ENCODE measurements around the gene CRYBA2. TPM values are rescaled to one million over a fixed set of nuclear protein-coding genes. Genes with fewer than 3 reads are reported as not detected.

Gene CRYBA2
- total and polyA plus RNA-seq, 2 of the 8 experiments (the other 6 are each of a cell fraction or from before 2014, with no cell fraction given), result not detected

- Histone ChIP-seq H2AFZ (ENCODE audit: low read length) (no peak overlapping the region), H3K36me3 (ENCODE audit: control insufficient read depth in 2 of 4, insufficient read depth in 4 of 4, low read length in 3 of 4) (peaks cover 0 to 4% (median 0%) of the 10 kb centered on the region in 4 experiments; a peak in 1 of 8 replicates), H4K20me1 (replicated peaks in 1 of 2; ENCODE audit: control insufficient read depth in 1 of 2, insufficient read depth in 2 of 2, low read length in 2 of 2) (peaks cover 22 to 42% of the 10 kb centered on the region in 2 experiments), H3K56ac (replicated peaks; ENCODE audit: insufficient read length, low read depth, low read length) (no peak overlapping the region), H3K9ac (replicated peaks in 1 of 4; ENCODE audit: extremely low read depth in 1 of 4, low read depth in 3 of 4, low read length in 3 of 4) (no peak overlapping the region), H3K79me1 (ENCODE audit: low read depth, low read length) (no peaks in the 10 kb centered on the region), H3K4me3 (ENCODE audit: extremely low read depth in 1 of 4, insufficient read depth in 2 of 4, low read depth in 3 of 4, low read length in 4 of 4) (no peak overlapping the region), H3K4ac (replicated peaks; ENCODE audit: insufficient read length, low read depth, low read length) (no peak overlapping the region), H3K27ac (ENCODE audit: low read depth, low read length) (no peak overlapping the region), H2BK20ac (ENCODE audit: low read length) (no peak overlapping the region), H2AK5ac (ENCODE audit: low read depth, low read length) (no peak overlapping the region), H3K23ac (ENCODE audit: insufficient read length) (no peak overlapping the region), H3K23me2 (ENCODE audit: low read depth, low read length) (peaks cover 3% of the 10 kb centered on the region; the same call in 1 of the 2 replicates), H3K4me1 (replicated peaks in 1 of 4; ENCODE audit: control insufficient read depth in 3 of 4, insufficient read depth in 4 of 4, low read length in 3 of 4) (peaks cover 0 to 16% (median 9%) of the 10 kb centered on the region in 4 experiments; a peak in 5 of 7 replicates), H4K5ac (ENCODE audit: insufficient read length, low read depth, low read length) (no peak overlapping the region), H3K18ac (ENCODE audit: extremely low read depth, low read length) (no peak overlapping the region), H4K91ac (replicated peaks; ENCODE audit: insufficient read length, low read length) (no peak overlapping the region), H3K9me3 (ENCODE audit: insufficient read depth in 2 of 2, low read depth in 1 of 2, low read length in 1 of 2) (no peaks in the 10 kb centered on the region), H3K4me2 (ENCODE audit: insufficient read depth in 1 of 2, low read depth in 2 of 2, low read length in 2 of 2) (no peak overlapping the region), H3K27me3 (replicated peaks in 1 of 4; ENCODE audit: control insufficient read depth in 3 of 4, extremely low read depth in 1 of 4, insufficient read depth in 3 of 4, low read length in 3 of 4) (peaks cover 97 to 100% (median 99%) of the 10 kb centered on the region in 4 experiments), H4K8ac (ENCODE audit: extremely low read depth, insufficient read depth, low read length) (no peak overlapping the region), H2BK120ac (replicated peaks; ENCODE audit: low read depth, low read length) (no peak overlapping the region), H2BK15ac (ENCODE audit: low read length) (no peak overlapping the region), H3K14ac (ENCODE audit: insufficient read length) (no peak overlapping the region), H2BK12ac (ENCODE audit: low read depth, low read length) (no peak overlapping the region), H2BK5ac (ENCODE audit: low read depth, low read length) (no peak overlapping the region), H3K79me2 (ENCODE audit: control insufficient read depth in 1 of 2, insufficient read depth in 2 of 2, low read length in 2 of 2) (no peaks in the 10 kb centered on the region)
- POLR2A ChIA-PET (ENCODE audit: partially characterized antibody), result interaction anchor here (1.4 kb wide), 2 partner anchors 11 to 14 kb away, joined by 3 to 4 read pairs; no protein-coding TSS in a partner anchor
- TF ChIP-seq POLR2AphosphoS5 (IDR thresholded peaks at IDR 0.05; ENCODE audit: low read depth, low read length) (no peak), EGR1 (IDR thresholded peaks at IDR 0.05; ENCODE audit: borderline replicate concordance, low read depth, low read length) (no peak), BCL11A (IDR thresholded peaks at IDR 0.05; ENCODE audit: low read depth in 2 of 2, low read length in 2 of 2) (no peak)
- DNase-seq (ENCODE audit: low read depth in 1 of 2, low spot score in 2 of 2) (no peak), FAIRE-seq (no peak)
- CTCF ChIA-PET (ENCODE audit: partially characterized antibody), result interaction anchor here (1.1 to 19.5 kb wide), 9 partner anchors 7 to 1232 kb away, joined by 3 to 284 read pairs (median 5); partner anchors contain the start of gene FEV
- 35% methylated on average over 3 of the region's 3 CpGs; no CpG with 5 or more reads in 1 of the 2 experiments for WGBS, 2 experiments (ENCODE audit: extremely low coverage in 1 of 2, insufficient coverage in 1 of 2, insufficient read length in 1 of 2, insufficient replicate concordance in 2 of 2, low coverage in 1 of 2, low lambda C conversion rate in 2 of 2, missing lambda C conversion rate in 1 of 2)
Measured at GRCh38 chr2:218988164-218988563, 5.1 kb downstream of the CRYBA2 start.
